Mesendoderm (in vitro differentiated cells): ENCODE data around the gene CATSPERD.

ENCODE experiments used
- DNase-seq: peaks from one replicate; pipeline ENCODE4 v3.0.0; 2013
- H2AK5ac ChIP-seq: 2 replicates; pipeline ENCODE4 v1.6.1; 2013; ENCODE audit warnings: low read length, inconsistent platforms
- H2BK120ac ChIP-seq: 2 replicates; pipeline ENCODE4 v1.6.1; 2013; ENCODE audit warnings: low read depth, mild to moderate bottlenecking, low read length, moderate library complexity, mixed read lengths
- H2BK15ac ChIP-seq: replicated peaks from 2 replicates; pipeline ENCODE4 v1.6.1; 2013; ENCODE audit warnings: low read depth, mild to moderate bottlenecking, moderate library complexity
- H2BK5ac ChIP-seq: 2 replicates; pipeline ENCODE4 v1.6.1; 2013; ENCODE audit warnings: low read length, inconsistent platforms
- H3K18ac ChIP-seq: 2 replicates; pipeline ENCODE4 v1.6.1; 2013; ENCODE audit warnings: mild to moderate bottlenecking, low read length, mixed read lengths
- H3K23ac ChIP-seq: one replicate; pipeline ENCODE4 v1.6.1; 2013; ENCODE audit warnings: low read length
- H3K27ac ChIP-seq: 2 replicates; pipeline ENCODE4 v1.5.1; 2013; ENCODE audit warnings: low read depth, mild to moderate bottlenecking, inconsistent platforms, low read length, moderate library complexity
- H3K27me3 ChIP-seq: 2 replicates; pipeline ENCODE4 v1.6.1; 2013; ENCODE audit warnings: low read length, control low read depth, mild to moderate bottlenecking, inconsistent platforms; ENCODE audit not compliant: insufficient read depth, poor library complexity
- H3K36me3 ChIP-seq: 2 replicates; pipeline ENCODE4 v1.6.1; 2013; ENCODE audit warnings: low read length, inconsistent platforms; ENCODE audit not compliant: control insufficient read depth, insufficient read depth
- H3K4ac ChIP-seq: one replicate; pipeline ENCODE4 v1.6.1; 2013; ENCODE audit warnings: low read depth, mild to moderate bottlenecking, low read length, moderate library complexity
- H3K4me1 ChIP-seq: 2 replicates; pipeline ENCODE4 v1.6.1; 2013; ENCODE audit warnings: low read depth, low read length, inconsistent platforms; ENCODE audit not compliant: control insufficient read depth
- H3K4me2 ChIP-seq: 2 replicates; pipeline ENCODE4 v1.6.1; 2013; ENCODE audit warnings: low read length
- H3K4me3 ChIP-seq: 2 replicates; pipeline ENCODE4 v1.5.1; 2013; ENCODE audit warnings: mild to moderate bottlenecking, low read length
- H3K56ac ChIP-seq: one replicate; pipeline ENCODE4 v1.6.1; 2013; ENCODE audit warnings: low read length
- H3K79me1 ChIP-seq: 2 replicates; pipeline ENCODE4 v1.6.1; 2013; ENCODE audit warnings: low read length, inconsistent platforms
- H3K79me2 ChIP-seq: 2 replicates; pipeline ENCODE4 v1.6.1; 2013; ENCODE audit warnings: mild to moderate bottlenecking, low read length; ENCODE audit not compliant: control insufficient read depth, insufficient read depth
- H3K9ac ChIP-seq: 2 replicates; pipeline ENCODE4 v1.6.1; 2013; ENCODE audit warnings: low read length, inconsistent platforms
- H4K5ac ChIP-seq: one replicate; pipeline ENCODE4 v1.6.1; 2013; ENCODE audit warnings: low read length
- H4K8ac ChIP-seq: one replicate; pipeline ENCODE4 v1.6.1; 2013; ENCODE audit warnings: low read depth, mild to moderate bottlenecking, control low read depth, low read length, moderate library complexity
- WGBS: extraction: QIAGEN DNeasy Blood & Tissue Kit; methylation state at CpG from one replicate; pipeline ENCODE4 v1.1.7; 2013; ENCODE audit warnings: low lambda C conversion rate, missing lambda C conversion rate; ENCODE audit not compliant: insufficient coverage; ENCODE audit errors: extremely low coverage; 5-methylcytosine and 5-hydroxymethylcytosine counted together

The CATSPERD gene

DNA sequence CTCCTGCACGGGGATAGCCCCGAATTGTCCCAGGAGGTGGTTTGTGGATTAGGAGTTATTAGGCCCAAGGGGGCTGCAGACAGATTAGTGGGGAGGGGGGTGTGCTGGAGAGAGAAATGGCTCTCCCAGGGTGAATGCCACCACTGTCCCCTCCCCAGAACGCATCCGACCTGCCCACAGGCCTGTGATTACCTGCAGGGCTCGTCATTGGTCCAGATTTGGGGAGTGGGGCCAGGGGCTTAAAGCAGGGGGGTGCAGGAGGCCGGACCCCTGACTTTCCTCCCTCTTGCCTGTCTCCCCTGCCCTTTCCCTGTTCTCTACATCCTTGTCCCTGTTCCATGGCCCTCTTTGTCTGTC, 85.7 kb downstream of the CATSPERD start:
- H2BK120ac ChIP-seq = no peak overlapping the region
- H3K4me3 ChIP-seq = no peak overlapping the region
- H3K9ac ChIP-seq = peak overlapping the region; percentile 35
- no CpG with 5 or more reads among the region's 6 CpGs for WGBS
- no peak overlapping the region for H2AK5ac ChIP-seq
- no peaks in the 10 kb centered on the region for H3K79me1 ChIP-seq
- H3K79me2 ChIP-seq = no peaks in the 10 kb centered on the region
- H2BK15ac ChIP-seq = no peak overlapping the region
- no peak overlapping the region for H4K8ac ChIP-seq
- no peak overlapping the region for H3K18ac ChIP-seq
- no peak overlapping the region for H3K4ac ChIP-seq
- no peak overlapping the region for H2BK5ac ChIP-seq
- DNase-seq = no peak
- H3K4me2 ChIP-seq = no peak overlapping the region
- H3K27me3 ChIP-seq = no peaks in the 10 kb centered on the region
- H3K36me3 ChIP-seq = no peaks in the 10 kb centered on the region
- H3K4me1 ChIP-seq = peaks cover 2% of the 10 kb centered on the region
- no peak overlapping the region for H3K23ac ChIP-seq
- H3K27ac ChIP-seq = no peak overlapping the region
- no peak overlapping the region for H4K5ac ChIP-seq
- peak overlapping the region; percentile 22 for H3K56ac ChIP-seq

DNA sequence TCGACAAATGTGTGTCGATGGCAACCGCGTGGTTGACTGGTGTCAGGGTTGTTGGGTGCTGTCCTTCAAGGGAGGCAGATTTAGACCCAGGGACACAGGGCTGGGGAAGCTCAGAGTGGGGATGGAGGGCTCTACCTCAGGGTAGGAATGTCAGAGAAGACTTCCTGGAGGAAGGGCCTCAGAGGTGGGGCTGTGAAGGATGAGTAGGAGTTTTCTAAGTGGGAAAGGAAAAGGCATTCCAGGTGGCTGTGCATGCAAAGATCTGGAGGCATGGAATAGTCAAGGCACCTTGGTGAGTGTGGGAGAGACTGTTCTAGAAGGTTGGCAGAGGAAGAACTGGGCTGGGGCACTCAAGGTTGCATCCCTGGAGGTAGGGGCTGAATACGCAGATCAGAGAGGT, 86.5 kb downstream of the CATSPERD start:
- H2BK120ac ChIP-seq = no peak overlapping the region
- no peak overlapping the region for H3K23ac ChIP-seq
- H3K18ac ChIP-seq = no peak overlapping the region
- H3K56ac ChIP-seq = no peak overlapping the region
- H3K27me3 ChIP-seq = no peaks in the 10 kb centered on the region
- DNase-seq = no peak
- H3K4me1 ChIP-seq = peaks cover 2% of the 10 kb centered on the region
- H3K36me3 ChIP-seq = no peaks in the 10 kb centered on the region
- H4K5ac ChIP-seq = no peak overlapping the region
- H3K4me3 ChIP-seq = no peak overlapping the region
- H2BK15ac ChIP-seq = no peak overlapping the region
- WGBS = no CpG with 5 or more reads among the region's 5 CpGs
- H2BK5ac ChIP-seq = no peak overlapping the region
- H3K27ac ChIP-seq = no peak overlapping the region
- H3K4me2 ChIP-seq = no peak overlapping the region
- H3K9ac ChIP-seq = no peak overlapping the region
- no peaks in the 10 kb centered on the region for H3K79me2 ChIP-seq
- H4K8ac ChIP-seq = no peak overlapping the region
- no peak overlapping the region for H3K4ac ChIP-seq
- H2AK5ac ChIP-seq = no peak overlapping the region
- no peaks in the 10 kb centered on the region for H3K79me1 ChIP-seq

- Histone ChIP-seq H3K27me3 (no peaks in the 10 kb centered on the region), H3K23ac (no peak overlapping the region), H3K79me2 (no peaks in the 10 kb centered on the region), H3K4me3 (no peak overlapping the region), H4K5ac (no peak overlapping the region), H3K9ac (no peak overlapping the region), H3K4ac (no peak overlapping the region), H3K27ac (no peak overlapping the region), H3K18ac (no peak overlapping the region), H2BK120ac (no peak overlapping the region), H3K4me1 (peaks cover 2% of the 10 kb centered on the region), H3K36me3 (no peaks in the 10 kb centered on the region), H3K4me2 (no peak overlapping the region), H4K8ac (no peak overlapping the region), H2BK5ac (no peak overlapping the region), H2AK5ac (no peak overlapping the region), H3K56ac (no peak overlapping the region), H2BK15ac (no peak overlapping the region), H3K79me1 (no peaks in the 10 kb centered on the region)
- WGBS = no CpG with 5 or more reads among the region's 21 CpGs
- DNase-seq = no peak
Observed at GRCh38 chr19:5808120-5808816, 87.8 kb downstream of the CATSPERD start.

- Histone ChIP-seq H3K4me1 (no peaks in the 10 kb centered on the region), H3K4me3 (no peak overlapping the region), H4K8ac (no peak overlapping the region), H3K27ac (no peak overlapping the region), H3K4ac (no peak overlapping the region), H2AK5ac (no peak overlapping the region), H3K56ac (no peak overlapping the region), H3K36me3 (no peaks in the 10 kb centered on the region), H4K5ac (no peak overlapping the region), H3K79me1 (no peaks in the 10 kb centered on the region), H3K27me3 (no peaks in the 10 kb centered on the region), H2BK15ac (no peak overlapping the region), H3K23ac (no peak overlapping the region), H3K4me2 (no peak overlapping the region), H3K9ac (no peak overlapping the region), H2BK5ac (no peak overlapping the region), H3K18ac (no peak overlapping the region), H3K79me2 (no peaks in the 10 kb centered on the region), H2BK120ac (no peak overlapping the region)
- WGBS = no CpG with 5 or more reads among the region's 9 CpGs
- DNase-seq = no peak
Observed at GRCh38 chr19:5809053-5809452, 88.6 kb downstream of the CATSPERD start.

GRCh38 chr19:5809469-5809868, 89.0 kb downstream of the CATSPERD start:
- DNase-seq = no peak
- Histone ChIP-seq H3K79me2 (no peaks in the 10 kb centered on the region), H2BK120ac (no peak overlapping the region), H3K4me3 (no peak overlapping the region), H2AK5ac (no peak overlapping the region), H3K4ac (no peak overlapping the region), H3K27ac (no peak overlapping the region), H4K8ac (no peak overlapping the region), H3K36me3 (no peaks in the 10 kb centered on the region), H2BK15ac (no peak overlapping the region), H3K23ac (no peak overlapping the region), H3K4me2 (no peak overlapping the region), H3K4me1 (no peaks in the 10 kb centered on the region), H4K5ac (no peak overlapping the region), H3K18ac (no peak overlapping the region), H3K27me3 (no peaks in the 10 kb centered on the region), H3K79me1 (no peaks in the 10 kb centered on the region), H3K9ac (no peak overlapping the region), H2BK5ac (no peak overlapping the region), H3K56ac (no peak overlapping the region)
- no CpG with 5 or more reads among the region's 10 CpGs for WGBS

- H3K27ac ChIP-seq = no peak overlapping the region
- H3K18ac ChIP-seq = no peak overlapping the region
- DNase-seq = no peak
- H3K79me1 ChIP-seq = no peaks in the 10 kb centered on the region
- no peak overlapping the region for H3K4me2 ChIP-seq
- H3K4ac ChIP-seq = no peak overlapping the region
- no peaks in the 10 kb centered on the region for H3K4me1 ChIP-seq
- H3K27me3 ChIP-seq = no peaks in the 10 kb centered on the region
- no peak overlapping the region for H3K9ac ChIP-seq
- no peak overlapping the region for H2BK15ac ChIP-seq
- no peaks in the 10 kb centered on the region for H3K79me2 ChIP-seq
- no peak overlapping the region for H2BK120ac ChIP-seq
- WGBS = no CpG with 5 or more reads among the region's 4 CpGs
- H4K5ac ChIP-seq = no peak overlapping the region
- H3K4me3 ChIP-seq = no peak overlapping the region
- no peak overlapping the region for H4K8ac ChIP-seq
- H3K56ac ChIP-seq = no peak overlapping the region
- no peaks in the 10 kb centered on the region for H3K36me3 ChIP-seq
- H2AK5ac ChIP-seq = no peak overlapping the region
- H2BK5ac ChIP-seq = no peak overlapping the region
- H3K23ac ChIP-seq = no peak overlapping the region
Observed at GRCh38 chr19:5811117-5811516, 90.7 kb downstream of the CATSPERD start.
